ENCODE measurements around the gene IL1RAP.

Gene IL1RAP

DNA sequence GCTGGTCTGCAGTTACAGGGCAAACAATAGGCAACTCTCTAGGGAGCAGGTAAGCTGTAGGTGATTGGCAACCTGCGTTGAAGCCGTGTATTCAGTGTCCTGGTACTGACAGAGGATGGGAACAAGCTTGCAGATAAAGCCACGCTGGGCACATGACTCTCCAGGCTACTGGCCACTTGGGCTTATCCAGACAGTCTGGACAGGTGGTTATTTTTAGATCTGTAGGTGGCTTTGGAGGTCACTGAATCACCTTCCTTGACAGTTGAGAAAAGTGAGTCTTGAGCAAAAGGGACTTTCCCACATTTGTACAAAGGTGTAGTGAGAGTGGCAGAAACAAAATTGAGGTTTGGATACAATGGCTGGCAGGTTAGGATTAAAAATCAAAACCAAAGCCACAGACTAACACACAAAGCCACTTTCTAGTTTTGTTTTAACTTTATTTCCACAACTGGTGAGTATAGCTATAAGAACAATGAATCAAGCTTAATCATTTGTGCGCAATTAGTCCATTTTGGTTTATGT, 22.3 kb upstream of the IL1RAP start:
- no peak overlapping the region for H3K4me3 ChIP-seq (ENCODE audit: low read depth, low read length)
- TF ChIP-seq, protein P1, sequence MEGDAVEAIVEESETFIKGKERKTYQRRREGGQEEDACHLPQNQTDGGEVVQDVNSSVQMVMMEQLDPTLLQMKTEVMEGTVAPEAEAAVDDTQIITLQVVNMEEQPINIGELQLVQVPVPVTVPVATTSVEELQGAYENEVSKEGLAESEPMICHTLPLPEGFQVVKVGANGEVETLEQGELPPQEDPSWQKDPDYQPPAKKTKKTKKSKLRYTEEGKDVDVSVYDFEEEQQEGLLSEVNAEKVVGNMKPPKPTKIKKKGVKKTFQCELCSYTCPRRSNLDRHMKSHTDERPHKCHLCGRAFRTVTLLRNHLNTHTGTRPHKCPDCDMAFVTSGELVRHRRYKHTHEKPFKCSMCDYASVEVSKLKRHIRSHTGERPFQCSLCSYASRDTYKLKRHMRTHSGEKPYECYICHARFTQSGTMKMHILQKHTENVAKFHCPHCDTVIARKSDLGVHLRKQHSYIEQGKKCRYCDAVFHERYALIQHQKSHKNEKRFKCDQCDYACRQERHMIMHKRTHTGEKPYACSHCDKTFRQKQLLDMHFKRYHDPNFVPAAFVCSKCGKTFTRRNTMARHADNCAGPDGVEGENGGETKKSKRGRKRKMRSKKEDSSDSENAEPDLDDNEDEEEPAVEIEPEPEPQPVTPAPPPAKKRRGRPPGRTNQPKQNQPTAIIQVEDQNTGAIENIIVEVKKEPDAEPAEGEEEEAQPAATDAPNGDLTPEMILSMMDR (IDR thresholded peaks at IDR 0.05; ENCODE audit: borderline replicate concordance, insufficient read depth, low read depth, low read length) = no peak

DNA sequence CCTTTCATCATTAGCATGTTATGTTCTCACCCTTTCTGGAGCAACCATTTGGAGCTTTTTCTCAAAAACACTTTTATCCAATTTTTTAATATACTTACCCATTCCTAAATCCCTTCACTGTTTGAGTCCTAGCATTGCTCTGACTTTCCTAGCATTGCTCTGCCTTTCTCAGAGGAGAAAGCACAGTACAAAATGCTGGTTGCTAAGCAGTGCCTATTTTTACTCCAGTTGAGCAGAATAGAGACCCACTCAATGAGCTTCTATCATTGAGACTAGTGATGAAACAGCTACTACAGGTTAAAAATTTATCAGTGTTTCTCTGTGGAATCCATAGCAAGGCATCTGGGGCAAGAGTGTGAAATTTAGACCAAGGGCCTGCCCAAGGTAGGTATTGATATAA, 21.8 kb upstream of the IL1RAP start:
- TF ChIP-seq, protein P1 (IDR thresholded peaks at IDR 0.05; ENCODE audit: borderline replicate concordance, insufficient read depth, low read depth, low read length) = no peak
- no peak overlapping the region for H3K4me3 ChIP-seq (ENCODE audit: low read depth, low read length)

DNA sequence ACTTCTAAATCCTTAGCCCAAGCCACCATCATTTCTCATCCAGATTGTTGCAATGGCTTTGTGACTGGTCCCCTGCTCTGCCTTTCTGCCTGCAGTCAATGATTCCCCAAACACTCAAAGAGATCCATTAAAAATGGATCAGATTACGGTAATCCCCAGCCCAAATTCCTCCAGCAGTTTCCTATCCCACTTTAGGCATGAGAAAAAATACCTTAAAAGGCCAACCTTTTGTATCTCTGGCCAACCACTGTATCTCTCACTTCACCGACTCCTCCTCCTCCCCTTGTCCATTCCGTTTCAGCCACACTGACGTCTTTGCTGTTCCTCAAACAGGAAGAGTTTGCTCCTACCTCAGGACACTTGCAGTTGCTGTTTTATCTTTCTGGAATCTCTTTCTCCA, 20.9 kb upstream of the IL1RAP start:
- TF ChIP-seq, protein P1 (IDR thresholded peaks at IDR 0.05; ENCODE audit: borderline replicate concordance, insufficient read depth, low read depth, low read length) = no peak

DNA sequence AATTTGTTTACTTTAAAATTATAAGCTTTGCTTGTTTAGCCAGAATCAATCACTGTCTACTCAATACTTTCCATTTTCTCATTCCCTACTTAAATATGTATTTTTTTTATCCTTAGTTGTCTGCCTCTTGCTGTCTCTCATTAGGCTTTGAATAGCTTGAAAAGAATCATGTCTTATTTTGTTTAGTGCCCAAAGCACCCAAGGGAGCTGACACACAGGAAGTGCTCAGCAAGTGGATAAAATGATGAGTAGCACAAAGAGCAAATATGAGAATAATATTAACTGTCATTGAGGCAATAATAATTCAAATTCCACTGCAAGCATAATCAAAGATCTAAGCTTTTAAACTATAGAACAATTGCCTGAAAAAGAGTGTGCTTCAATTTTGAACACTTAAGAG, 19.0 kb upstream of the IL1RAP start:
- TF ChIP-seq, protein P1 (IDR thresholded peaks at IDR 0.05; ENCODE audit: borderline replicate concordance, insufficient read depth, low read depth, low read length) = no peak
- no peak overlapping the region for H3K4me3 ChIP-seq (ENCODE audit: low read depth, low read length)

More for the DNA sequence above, 20.9 kb upstream of the IL1RAP start:
- no peak overlapping the region for H3K4me3 ChIP-seq (ENCODE audit: low read depth, low read length)

DNA sequence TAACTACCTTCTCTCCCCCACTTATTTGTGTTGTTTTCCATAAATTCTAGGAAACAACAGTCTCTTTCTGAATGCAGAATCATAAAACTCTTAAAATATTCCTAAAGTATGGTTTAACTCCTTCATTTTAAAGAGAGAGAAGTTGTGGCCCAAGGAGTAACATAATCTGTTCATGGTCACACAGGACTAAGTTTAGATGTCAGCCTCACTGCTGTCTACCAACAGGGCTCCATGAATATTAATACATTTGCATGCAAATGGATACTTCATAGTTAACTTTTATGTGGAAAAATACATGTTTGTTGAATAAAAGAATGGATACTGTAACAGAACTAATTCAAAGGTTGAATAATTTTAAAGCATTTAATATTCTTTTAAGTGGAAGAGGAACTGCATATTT, 18.5 kb upstream of the IL1RAP start:
- TF ChIP-seq, protein P1 (IDR thresholded peaks at IDR 0.05; ENCODE audit: borderline replicate concordance, insufficient read depth, low read depth, low read length) = no peak
- no peak overlapping the region for H3K4me3 ChIP-seq (ENCODE audit: low read depth, low read length)

DNA sequence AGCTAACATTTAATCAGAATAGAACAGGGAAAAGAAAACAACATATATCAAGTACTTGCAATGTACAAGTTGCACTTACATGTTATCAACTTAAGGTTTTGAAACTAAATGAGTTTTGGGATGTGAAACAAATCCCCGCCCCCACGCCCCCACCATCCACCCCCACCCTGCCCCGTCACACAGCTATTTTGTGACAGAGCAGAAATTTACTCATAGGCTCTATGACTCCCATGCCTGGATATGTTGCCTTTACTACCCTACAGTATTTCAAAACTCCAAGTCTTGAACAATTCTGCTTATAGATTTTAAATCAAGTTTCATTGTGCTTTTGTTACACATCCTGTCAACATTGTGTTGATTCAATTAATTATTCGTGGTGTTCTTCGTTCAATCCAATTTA, 18.1 kb upstream of the IL1RAP start:
- H3K4me3 ChIP-seq (ENCODE audit: low read depth, low read length) = no peak overlapping the region
- TF ChIP-seq, protein P1 (IDR thresholded peaks at IDR 0.05; ENCODE audit: borderline replicate concordance, insufficient read depth, low read depth, low read length) = no peak

DNA sequence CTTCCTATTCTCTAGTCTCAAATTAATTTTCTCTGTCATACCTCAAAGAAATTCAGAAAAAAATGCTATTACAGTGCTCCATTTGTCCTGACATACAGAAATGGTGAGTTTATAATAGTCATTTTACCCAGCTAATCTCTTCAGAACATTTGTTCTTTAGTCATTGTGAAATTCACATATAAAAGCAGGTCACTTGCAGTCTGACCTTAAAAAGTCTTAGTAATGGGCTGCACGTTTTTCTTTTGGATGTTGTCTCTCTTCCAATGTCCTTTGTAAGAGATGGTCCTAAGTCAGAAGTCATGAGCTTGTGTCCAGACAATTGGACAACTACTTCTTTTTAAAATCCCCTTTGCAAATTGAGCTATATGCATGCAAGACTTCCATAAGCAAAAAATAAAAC, 17.0 kb upstream of the IL1RAP start:
- TF ChIP-seq, protein P1 (IDR thresholded peaks at IDR 0.05; ENCODE audit: borderline replicate concordance, insufficient read depth, low read depth, low read length) = no peak
- H3K4me3 ChIP-seq (ENCODE audit: low read depth, low read length) = no peak overlapping the region
